GM23338 (cell line): ENCODE data around the gene ADCK2. TPM values are rescaled to one million over a fixed set of nuclear protein-coding genes. Genes with fewer than 3 reads are reported as not detected.

Experiments
- ATAC-seq: fragments of 200-7000 bp; cut with Tn5 transposase; 3 replicates; pipeline ENCODE4 v1.9.1; 2020
- DNase-seq: peaks from one replicate; pipeline ENCODE4 v3.0.0-alpha.2; 2015; ENCODE audit warnings: low spot score
- H2AFZ ChIP-seq: fragments of 200-600 bp; sonication (generic); 2 replicates; pipeline ENCODE4 v1.8.0; 2016; ENCODE audit warnings: antibody characterized with exemption, mild to moderate bottlenecking, moderate library complexity
- H3F3A ChIP-seq: fragments of 200-600 bp; sonication (generic); replicated peaks from 2 replicates; pipeline ENCODE4 v1.8.0; 2017; ENCODE audit warnings: antibody characterized with exemption, mixed run types, low read depth
- H3K27ac ChIP-seq: fragments of 200-600 bp; sonication (generic); 2 replicates; pipeline ENCODE4 v1.6.1; 2016; ENCODE audit warnings: low read depth
- H3K27me3 ChIP-seq: fragments of 200-600 bp; sonication (generic); 2 replicates; pipeline ENCODE4 v1.8.0; 2016; ENCODE audit warnings: mild to moderate bottlenecking, mixed run types, moderate library complexity; ENCODE audit not compliant: insufficient read depth
- H3K36me3 ChIP-seq: fragments of 200-600 bp; sonication (generic); 2 replicates; pipeline ENCODE4 v1.8.0; 2016; ENCODE audit warnings: mild to moderate bottlenecking; ENCODE audit not compliant: insufficient read depth
- H3K4me1 ChIP-seq: fragments of 200-600 bp; sonication (generic); 2 replicates; pipeline ENCODE4 v1.8.0; 2016; ENCODE audit warnings: mild to moderate bottlenecking, moderate library complexity; ENCODE audit not compliant: insufficient read depth
- H3K4me2 ChIP-seq: fragments of 200-600 bp; sonication (generic); 2 replicates; pipeline ENCODE4 v1.7.1; 2017; ENCODE audit warnings: mixed run types
- H3K4me3 ChIP-seq: fragments of 200-600 bp; sonication (generic); 2 replicates; pipeline ENCODE4 v1.6.1; 2016; ENCODE audit warnings: mixed run types
- H3K79me2 ChIP-seq: fragments of 200-600 bp; sonication (generic); replicated peaks from 2 replicates; pipeline ENCODE4 v1.8.0; 2017; ENCODE audit warnings: mild to moderate bottlenecking; ENCODE audit not compliant: insufficient read depth
- H3K9me2 ChIP-seq: fragments of 200-600 bp; sonication (generic); 2 replicates; pipeline ENCODE4 v1.8.0; 2017; ENCODE audit not compliant: insufficient read depth
- H4K20me1 ChIP-seq: fragments of 200-600 bp; sonication (generic); replicated peaks from 2 replicates; pipeline ENCODE4 v1.8.0; 2017; ENCODE audit warnings: mild to moderate bottlenecking; ENCODE audit not compliant: insufficient read depth
- H3K27ac Mint-ChIP-seq: 2 replicates; pipeline ENCODE4 v1.8.0; 2020; ENCODE audit warnings: inconsistent platforms, mild to moderate bottlenecking, moderate library complexity, mixed read lengths
- H3K27me3 Mint-ChIP-seq: 3 replicates; pipeline ENCODE4 v1.8.0; 2022; ENCODE audit warnings: low read depth, mild to moderate bottlenecking, moderate library complexity, mixed read lengths, inconsistent platforms; ENCODE audit not compliant: insufficient read depth, poor library complexity
- H3K36me3 Mint-ChIP-seq: 3 replicates; pipeline ENCODE4 v1.8.0; 2021; ENCODE audit warnings: low read depth, mild to moderate bottlenecking, inconsistent platforms, moderate library complexity, mixed read lengths
- H3K4me1 Mint-ChIP-seq: 3 replicates; pipeline ENCODE4 v1.8.0; 2020; ENCODE audit warnings: mild to moderate bottlenecking, inconsistent platforms, mixed read lengths
- H3K4me3 Mint-ChIP-seq: 3 replicates; pipeline ENCODE4 v1.8.0; 2021; ENCODE audit warnings: moderate library complexity, mild to moderate bottlenecking, inconsistent platforms, mixed read lengths
- H3K9me3 Mint-ChIP-seq: 3 replicates; pipeline ENCODE4 v1.8.0; 2020; ENCODE audit warnings: moderate library complexity, mild to moderate bottlenecking, inconsistent platforms, mixed read lengths
- CREB1 ChIP-seq: fragments of 250-450 bp; sonication (Bioruptor Pico); IDR thresholded peaks from 2 replicates; pipeline ENCODE4 v1.5.0; 2020; ENCODE audit warnings: low read depth, mild to moderate bottlenecking, moderate library complexity
- CTCF ChIP-seq, 2 experiments: fragments of 200-600 bp in 1 of 2; sonication (generic) in 1 of 2; conservative IDR thresholded peaks; 2 replicates each; pipeline versions ENCODE4 v1.5.1 to v1.6.1; 2016 to 2017; ENCODE audit warnings: antibody characterized with exemption in 2 of 2, low read depth in 2 of 2, mild to moderate bottlenecking in 2 of 2, moderate library complexity in 1 of 2
- EZH2 ChIP-seq: fragments of 200-600 bp; sonication (generic); IDR thresholded peaks from one replicate; pipeline ENCODE4 v1.8.0; 2017; ENCODE audit warnings: antibody characterized with exemption, mild to moderate bottlenecking, low read depth; ENCODE audit not compliant: unreplicated experiment
- EZH2phosphoT487 ChIP-seq: fragments of 200-600 bp; sonication (generic); IDR thresholded peaks from one replicate; pipeline ENCODE4 v1.8.1; 2018; ENCODE audit warnings: antibody characterized with exemption; ENCODE audit not compliant: unreplicated experiment
- JUNB ChIP-seq: IDR thresholded peaks from one replicate; pipeline ENCODE4 v1.6.1; 2016; ENCODE audit warnings: antibody characterized with exemption; ENCODE audit not compliant: unreplicated experiment
- NANOG ChIP-seq: IDR thresholded peaks from 2 replicates; pipeline ENCODE4 v1.6.1; 2016; ENCODE audit warnings: antibody characterized with exemption, borderline replicate concordance
- POLR2AphosphoS5 ChIP-seq: IDR thresholded peaks from 2 replicates; pipeline ENCODE4 v1.6.1; 2016; ENCODE audit warnings: antibody characterized with exemption, low read depth
- REST ChIP-seq: IDR thresholded peaks from one replicate; pipeline ENCODE4 v1.6.1; 2018; ENCODE audit warnings: antibody characterized with exemption; ENCODE audit not compliant: unreplicated experiment
- STAT1 ChIP-seq: IDR thresholded peaks from one replicate; pipeline ENCODE4 v1.6.1; 2016; ENCODE audit warnings: antibody characterized with exemption; ENCODE audit not compliant: unreplicated experiment
- ZNF114 ChIP-seq: fragments of 250-450 bp; sonication (Bioruptor Pico); IDR thresholded peaks from 2 replicates; pipeline ENCODE4 v1.5.0; 2020; ENCODE audit warnings: mild to moderate bottlenecking, moderate library complexity
- ZNF331 ChIP-seq: fragments of 250-450 bp; sonication (Bioruptor Pico); IDR thresholded peaks from 2 replicates; pipeline ENCODE4 v1.5.0; 2020; ENCODE audit warnings: low read depth, mild to moderate bottlenecking, moderate library complexity
- ZNF462 ChIP-seq: fragments of 250-450 bp; sonication (Bioruptor Pico); IDR thresholded peaks from 2 replicates; pipeline ENCODE4 v1.5.0; 2020; ENCODE audit warnings: mild to moderate bottlenecking, moderate library complexity
- polyA plus RNA-seq: library from polyadenylated mRNA; unstranded; fragments of >200 nt; fragmentation: Nextera tagmentation; extraction: Ambion mirVana; gene quantifications from 2 replicates; pipeline ENCODE4 v1.2.1, GENCODE V29; 2016
- total RNA-seq: library from RNA; depleted of rRNA; stranded (reverse); fragments of >200 nt; shearing (Covaris generic); gene quantifications from 2 replicates; pipeline ENCODE4 v1.2.3, GENCODE V29; 2014
- TF ChIP-seq, protein P1 (sequence below): IDR thresholded peaks from 2 replicates; pipeline ENCODE4 v1.6.1; 2016; ENCODE audit warnings: antibody characterized with exemption

The ADCK2 gene
- total and polyA plus RNA-seq, 2 experiments from 2014 or later = 4.7 to 14.4 TPM

DNA sequence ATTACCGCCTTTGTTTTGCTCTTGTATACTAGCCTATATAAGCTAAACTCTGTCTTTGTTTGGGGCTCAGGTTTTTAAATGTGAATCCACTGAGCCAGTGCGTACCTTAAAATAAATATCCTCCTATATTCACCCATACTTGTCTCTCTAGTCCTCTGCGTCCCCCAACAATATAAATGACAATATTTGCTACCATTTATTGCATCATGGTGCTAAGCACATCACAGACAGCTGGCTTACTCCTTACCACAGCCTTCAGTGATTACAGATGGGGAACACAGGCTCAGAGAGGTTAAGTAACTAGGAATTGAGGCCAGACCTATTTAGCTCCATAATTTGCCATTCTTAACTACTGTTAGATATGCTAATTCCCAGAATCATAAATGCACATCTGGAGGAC lies 3.4 kb upstream of the ADCK2 start:
- ATAC-seq (no peak), DNase-seq (no peak)
- 0 out of 2 replicates have a peak, but pooled peaks cover 5% of the 10 kb centered on the region for H3K27me3 ChIP-seq
- H4K20me1 ChIP-seq = peaks cover 3% of the 10 kb centered on the region; the same call in 1 of the 2 replicates
- H3K4me3 ChIP-seq = no peak overlapping the region
- H3K4me2 ChIP-seq = no peak overlapping the region
- Mint-ChIP-seq H3K4me1 (peaks cover 17% of the 10 kb centered on the region), H3K27ac (no peak overlapping the region), H3K27me3 (peaks cover 17% of the 10 kb centered on the region), H3K36me3 (no peaks in the 10 kb centered on the region; the same call in 2 of the 3 replicates), H3K4me3 (no peak overlapping the region), H3K9me3 (no peaks in the 10 kb centered on the region; the same call in 2 of the 3 replicates)
- 0 out of 2 replicates have a peak, but pooled peaks cover 3% of the 10 kb centered on the region for H3F3A ChIP-seq
- H3K4me1 ChIP-seq = peaks cover 22% of the 10 kb centered on the region
- no peak overlapping the region for H3K27ac ChIP-seq
- H3K79me2 ChIP-seq = no peaks in the 10 kb centered on the region
- H3K9me2 ChIP-seq = no peaks in the 10 kb centered on the region
- H3K36me3 ChIP-seq = no peaks in the 10 kb centered on the region
- TF ChIP-seq ZNF114 (CRISPR knock-in tag) (no peak), ZNF331 (no peak), EZH2phosphoT487 (no peak), REST (no peak), JUNB (no peak), CREB1 (CRISPR knock-in tag) (no peak), EZH2 (no peak), POLR2AphosphoS5 (no peak), NANOG (no peak), CTCF (conservative IDR thresholded peaks at IDR 0.05; ENCODE audit: low read depth in 2 of 2) (no peak), STAT1 (no peak), ZNF462 (CRISPR knock-in tag) (no peak)
- TF ChIP-seq, protein P1, sequence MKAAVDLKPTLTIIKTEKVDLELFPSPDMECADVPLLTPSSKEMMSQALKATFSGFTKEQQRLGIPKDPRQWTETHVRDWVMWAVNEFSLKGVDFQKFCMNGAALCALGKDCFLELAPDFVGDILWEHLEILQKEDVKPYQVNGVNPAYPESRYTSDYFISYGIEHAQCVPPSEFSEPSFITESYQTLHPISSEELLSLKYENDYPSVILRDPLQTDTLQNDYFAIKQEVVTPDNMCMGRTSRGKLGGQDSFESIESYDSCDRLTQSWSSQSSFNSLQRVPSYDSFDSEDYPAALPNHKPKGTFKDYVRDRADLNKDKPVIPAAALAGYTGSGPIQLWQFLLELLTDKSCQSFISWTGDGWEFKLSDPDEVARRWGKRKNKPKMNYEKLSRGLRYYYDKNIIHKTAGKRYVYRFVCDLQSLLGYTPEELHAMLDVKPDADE = no peak
- H2AFZ ChIP-seq = no peak overlapping the region
